PC-3 (cell line): ENCODE measurements around the gene SRRM1. TPM values are rescaled to one million over a fixed set of nuclear protein-coding genes. Genes with fewer than 3 reads are reported as not detected.

ENCODE experiments used
- ATAC-seq: fragments of 200-7000 bp; cut with Tn5 transposase; 2 replicates; pipeline ENCODE4 v1.9.1; 2020; ENCODE audit warnings: mild to moderate bottlenecking, moderate library complexity
- BruUV-seq: library from RNA; stranded (reverse); fragments of 400-500 nt; replicated peaks from 2 replicates; lab custom pipeline; 2021; lab: Mats Ljungman, UMichigan
- CTCF ChIA-PET: fragments of 300-600 bp; sonication (Branson Sonifier 250); formaldehyde crosslinking; loops from one replicate; lab custom pipeline; 2022; ENCODE audit warnings: antibody characterized with exemption; lab: Charles Lee
- POLR2A ChIA-PET: fragments of 300-600 bp; sonication (Branson Sonifier 250); formaldehyde crosslinking; loops from one replicate; lab custom pipeline; 2022; ENCODE audit warnings: antibody characterized with exemption; ENCODE audit not compliant: unreplicated experiment; lab: Charles Lee
- DNase-seq: peaks from one replicate; pipeline ENCODE4 v3.0.0-alpha.2; 2015
- H2AFZ ChIP-seq: fragments of 300-600 bp; sonication (generic); 2 replicates; pipeline ENCODE4 v1.6.0; 2016; ENCODE audit warnings: antibody characterized with exemption, low read length
- H3F3A ChIP-seq: fragments of 300-600 bp; sonication (generic); one replicate; pipeline ENCODE4 v1.6.0; 2017; ENCODE audit warnings: antibody characterized with exemption, low read length, control low read depth, mild to moderate bottlenecking; ENCODE audit not compliant: unreplicated experiment
- H3K27ac ChIP-seq: fragments of 300-600 bp; sonication (generic); 2 replicates; pipeline ENCODE4 v1.5.1; 2016; ENCODE audit warnings: mild to moderate bottlenecking, low read length
- H3K27me3 ChIP-seq: fragments of 300-600 bp; sonication (generic); 2 replicates; pipeline ENCODE4 v1.6.1; 2016; ENCODE audit warnings: low read length, mixed read lengths
- H3K36me3 ChIP-seq: fragments of 300-600 bp; sonication (generic); 2 replicates; pipeline ENCODE4 v1.6.1; 2016; ENCODE audit warnings: low read depth, mixed run types, low read length, mixed read lengths
- H3K4me1 ChIP-seq: fragments of 300-600 bp; sonication (generic); 2 replicates; pipeline ENCODE4 v1.5.1; 2016; ENCODE audit warnings: low read length; ENCODE audit not compliant: insufficient read depth
- H3K4me2 ChIP-seq: fragments of 300-600 bp; sonication (generic); 2 replicates; pipeline ENCODE4 v1.6.0; 2016; ENCODE audit warnings: low read length
- H3K4me3 ChIP-seq: fragments of 300-600 bp; sonication (generic); 2 replicates; pipeline ENCODE4 v1.5.1; 2016; ENCODE audit warnings: mild to moderate bottlenecking, low read length, mixed read lengths
- H3K79me2 ChIP-seq: fragments of 300-600 bp; sonication (generic); 2 replicates; pipeline ENCODE4 v1.6.1; 2017; ENCODE audit warnings: low read length, mixed read lengths
- H3K9ac ChIP-seq: fragments of 300-600 bp; sonication (generic); 2 replicates; pipeline ENCODE4 v1.6.0; 2016; ENCODE audit warnings: mild to moderate bottlenecking, low read length
- H3K9me2 ChIP-seq: fragments of 300-600 bp; sonication (generic); replicated peaks from 2 replicates; pipeline ENCODE4 v1.6.1; 2016; ENCODE audit warnings: mixed run types, low read length, mixed read lengths
- H3K9me3 ChIP-seq: fragments of 300-600 bp; sonication (generic); 2 replicates; pipeline ENCODE4 v1.6.1; 2016; ENCODE audit warnings: low read length, mixed read lengths
- H4K20me1 ChIP-seq: fragments of 300-600 bp; sonication (generic); 2 replicates; pipeline ENCODE4 v1.6.1; 2016; ENCODE audit warnings: low read length, mixed read lengths
- EZH2 ChIP-seq: fragments of 300-600 bp; sonication (generic); IDR thresholded peaks from one replicate; pipeline ENCODE4 v1.6.1; 2017; ENCODE audit warnings: antibody characterized with exemption, mild to moderate bottlenecking, low read length; ENCODE audit not compliant: unreplicated experiment
- EZH2phosphoT487 ChIP-seq: fragments of 300-600 bp; sonication (generic); IDR thresholded peaks from 2 replicates; pipeline ENCODE4 v1.6.1; 2018; ENCODE audit warnings: mild to moderate bottlenecking, antibody characterized with exemption, low read length, borderline replicate concordance
- intact Hi-C: fragments of 100-400 bp; cut with micrococcal nuclease; formaldehyde crosslinking; loops from 2 replicates; pipeline ENCODE4 v1.9.0; 2023
- total RNA-seq: library from RNA; depleted of rRNA; stranded (reverse); fragments of >200 nt; gene quantifications from 2 replicates; pipeline ENCODE4 v1.2.3, GENCODE V29; 2014
- TF ChIP-seq, protein P1 (sequence below): fragments of 300-600 bp; sonication (generic); conservative IDR thresholded peaks from 2 replicates; pipeline ENCODE4 v1.5.1; 2017; ENCODE audit warnings: antibody characterized with exemption, low read depth, mild to moderate bottlenecking, low read length

The SRRM1 gene
- total RNA-seq, 1 experiment from 2014 or later = 30.7 TPM

- TF ChIP-seq, protein P1, sequence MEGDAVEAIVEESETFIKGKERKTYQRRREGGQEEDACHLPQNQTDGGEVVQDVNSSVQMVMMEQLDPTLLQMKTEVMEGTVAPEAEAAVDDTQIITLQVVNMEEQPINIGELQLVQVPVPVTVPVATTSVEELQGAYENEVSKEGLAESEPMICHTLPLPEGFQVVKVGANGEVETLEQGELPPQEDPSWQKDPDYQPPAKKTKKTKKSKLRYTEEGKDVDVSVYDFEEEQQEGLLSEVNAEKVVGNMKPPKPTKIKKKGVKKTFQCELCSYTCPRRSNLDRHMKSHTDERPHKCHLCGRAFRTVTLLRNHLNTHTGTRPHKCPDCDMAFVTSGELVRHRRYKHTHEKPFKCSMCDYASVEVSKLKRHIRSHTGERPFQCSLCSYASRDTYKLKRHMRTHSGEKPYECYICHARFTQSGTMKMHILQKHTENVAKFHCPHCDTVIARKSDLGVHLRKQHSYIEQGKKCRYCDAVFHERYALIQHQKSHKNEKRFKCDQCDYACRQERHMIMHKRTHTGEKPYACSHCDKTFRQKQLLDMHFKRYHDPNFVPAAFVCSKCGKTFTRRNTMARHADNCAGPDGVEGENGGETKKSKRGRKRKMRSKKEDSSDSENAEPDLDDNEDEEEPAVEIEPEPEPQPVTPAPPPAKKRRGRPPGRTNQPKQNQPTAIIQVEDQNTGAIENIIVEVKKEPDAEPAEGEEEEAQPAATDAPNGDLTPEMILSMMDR = no peak
- no peak for TF ChIP-seq EZH2phosphoT487
- TF ChIP-seq EZH2 = no peak
- Histone ChIP-seq H3K4me2 (no peak overlapping the region), H3K4me1 (peaks cover 6% of the 10 kb centered on the region; the same call in 1 of the 2 replicates), H3K79me2 (no peaks in the 10 kb centered on the region), H3K4me3 (no peak overlapping the region), H4K20me1 (no peaks in the 10 kb centered on the region), H3K9me3 (no peaks in the 10 kb centered on the region), H3K27ac (no peak overlapping the region), H3K27me3 (no peaks in the 10 kb centered on the region), H3F3A (no peaks in the 10 kb centered on the region), H3K9me2 (no peaks in the 10 kb centered on the region), H2AFZ (no peak overlapping the region), H3K36me3 (no peaks in the 10 kb centered on the region), H3K9ac (no peak overlapping the region)
- POLR2A ChIA-PET = no interaction called here
- DNase-seq (no peak), ATAC-seq (no peak)
- CTCF ChIA-PET = interaction anchor here (1.4 kb wide), 1 partner anchor 131 kb away, joined by 9 read pairs; no protein-coding TSS in a partner anchor
- intact Hi-C loops = no loop called here
- no TSS peak for BruUV-seq
Observed at GRCh38 chr1:24699628-24700027, 56.5 kb downstream of the SRRM1 start.

- Histone ChIP-seq H3K79me2 (no peaks in the 10 kb centered on the region), H2AFZ (no peak overlapping the region), H4K20me1 (no peaks in the 10 kb centered on the region), H3K9ac (no peak overlapping the region), H3K4me3 (no peak overlapping the region), H3K27me3 (no peaks in the 10 kb centered on the region), H3K36me3 (no peaks in the 10 kb centered on the region), H3F3A (no peaks in the 10 kb centered on the region), H3K4me2 (0 out of 2 replicates have a peak overlapping the region, but pooled peaks have one; percentile 2), H3K27ac (peak overlapping the region; percentile 51), H3K4me1 (peaks cover 22% of the 10 kb centered on the region), H3K9me2 (no peaks in the 10 kb centered on the region), H3K9me3 (no peaks in the 10 kb centered on the region)
- intact Hi-C loops = no loop called here
- no peak for ATAC-seq
- no TSS peak for BruUV-seq
- DNase-seq = peak; percentile 82
- CTCF ChIA-PET = no interaction called here
- POLR2A ChIA-PET = no interaction called here
- TF ChIP-seq EZH2phosphoT487 (no peak), EZH2 (no peak)
- TF ChIP-seq, protein P1 = no peak
Observed at GRCh38 chr1:24702511-24703293, 59.6 kb downstream of the SRRM1 start.
